HG02973 (cell line): ENCODE data around the gene MTR.

Experiments used
- ATAC-seq: cut with Tn5 transposase; IDR thresholded peaks from one replicate; pipeline ENCODE4 v1.9.1; 2021; ENCODE audit warnings: moderate library complexity; ENCODE audit not compliant: unreplicated experiment

Gene MTR

GRCh38 chr1:236774926-236775325 lies 20.2 kb upstream of the MTR start:
- ATAC-seq, result no peak

GRCh38 chr1:236779312-236779711 lies 15.8 kb upstream of the MTR start:
- no peak for ATAC-seq

DNA sequence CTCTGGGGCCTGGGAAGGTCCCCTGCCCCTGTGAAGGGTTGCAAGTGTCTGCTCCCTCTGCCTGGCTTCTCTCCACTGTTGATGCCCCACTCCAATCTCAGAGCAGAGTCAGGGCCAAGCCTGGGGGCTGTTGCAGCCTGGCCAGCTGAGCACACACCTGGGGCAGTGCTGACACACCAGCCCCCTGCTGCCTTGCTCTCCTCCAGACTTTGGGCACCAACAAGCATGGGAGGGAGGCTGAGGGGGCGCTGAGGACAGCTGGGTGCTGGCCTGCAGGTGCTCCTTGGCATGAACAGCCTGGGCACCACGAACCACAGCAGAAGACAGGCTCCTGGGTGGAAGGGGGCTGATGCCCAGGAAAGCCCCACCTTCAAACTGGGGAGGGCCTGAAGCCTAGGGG lies 9.6 kb upstream of the MTR start:
- no peak for ATAC-seq

DNA sequence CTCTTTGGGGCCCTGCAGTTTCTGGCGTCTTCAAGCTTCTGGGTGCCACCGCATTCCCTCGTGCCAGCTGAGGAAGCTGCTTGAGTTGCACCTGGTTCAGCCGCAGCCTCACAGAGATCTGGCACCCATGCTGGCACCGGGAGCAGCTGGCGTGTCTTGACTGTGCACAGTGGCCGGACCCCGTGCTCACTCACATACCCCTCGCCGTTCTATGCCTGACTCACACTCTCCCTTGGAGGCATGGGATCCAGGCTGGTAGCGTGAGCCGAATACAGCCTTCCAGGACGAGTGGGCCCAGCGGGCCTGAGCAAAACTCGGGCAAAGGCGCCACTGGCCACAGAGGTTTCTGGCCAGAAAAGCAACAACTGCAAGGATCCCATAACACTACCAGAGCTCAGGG lies 8.6 kb upstream of the MTR start:
- no peak for ATAC-seq

GRCh38 chr1:236794585-236795034 lies 482 bp upstream of the MTR start:
- ATAC-seq, result no peak

DNA sequence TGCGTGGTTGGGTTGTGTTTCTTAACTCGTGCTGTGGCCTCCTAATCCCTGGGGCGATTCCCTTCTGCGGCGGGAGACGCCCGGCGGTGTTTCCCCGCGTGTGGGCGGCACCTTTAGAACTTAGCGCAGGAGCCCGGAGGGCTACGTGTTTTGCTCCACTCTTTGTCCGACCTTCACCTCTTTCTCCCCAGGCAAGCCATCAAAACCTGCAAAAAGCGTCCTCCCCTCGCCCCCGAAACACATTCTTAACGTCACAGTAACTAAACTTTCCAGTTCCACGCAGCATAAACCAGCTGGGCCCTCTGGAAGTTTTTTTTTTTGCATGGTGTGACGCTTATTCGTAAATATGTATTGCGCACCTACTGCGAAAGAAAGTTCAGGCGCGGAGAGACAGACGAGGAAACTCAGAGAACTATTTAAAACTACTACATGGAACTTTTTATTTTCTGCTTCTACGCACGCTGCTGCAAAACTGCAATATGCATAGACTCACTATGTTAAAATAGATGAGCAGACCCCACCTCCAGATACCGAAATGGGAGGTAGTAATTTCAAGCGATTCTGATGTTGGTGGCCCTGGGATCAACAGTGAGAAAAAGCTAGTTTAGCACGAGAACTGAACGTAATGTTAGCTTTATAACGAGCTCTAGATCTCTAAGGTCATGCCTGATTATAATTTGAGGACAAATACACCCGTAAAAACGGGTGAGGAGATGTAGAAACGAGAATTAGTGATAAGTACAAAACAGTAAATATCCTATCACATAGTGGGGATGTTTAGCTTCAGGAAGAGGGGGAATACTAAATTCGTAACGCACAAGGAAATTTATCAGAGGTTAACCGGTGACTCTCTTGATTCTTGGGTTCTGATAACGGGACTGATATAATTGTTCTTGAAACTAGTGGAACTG lies 920 bp downstream of the MTR start:
- peak; percentile 31 for ATAC-seq

DNA sequence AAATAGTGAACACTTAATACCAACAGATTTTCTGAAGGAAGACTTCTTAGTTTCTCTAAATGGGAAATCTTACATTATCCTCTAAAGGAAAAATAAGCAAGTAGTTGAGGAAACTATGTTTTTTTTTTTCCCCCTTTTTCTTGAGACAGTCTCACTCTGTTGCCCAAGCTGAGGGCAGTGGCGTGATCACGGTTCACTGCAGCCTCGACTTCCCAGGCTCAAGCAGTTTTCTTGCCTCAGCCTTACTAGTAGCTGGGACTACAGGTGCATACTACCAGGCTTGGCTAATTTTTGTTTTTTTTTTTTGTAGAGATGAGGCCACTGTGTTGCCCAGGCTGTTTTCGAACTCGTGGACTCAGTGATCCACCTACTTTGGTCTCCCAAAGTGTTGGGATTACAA lies 3.9 kb downstream of the MTR start:
- ATAC-seq, result no peak

DNA sequence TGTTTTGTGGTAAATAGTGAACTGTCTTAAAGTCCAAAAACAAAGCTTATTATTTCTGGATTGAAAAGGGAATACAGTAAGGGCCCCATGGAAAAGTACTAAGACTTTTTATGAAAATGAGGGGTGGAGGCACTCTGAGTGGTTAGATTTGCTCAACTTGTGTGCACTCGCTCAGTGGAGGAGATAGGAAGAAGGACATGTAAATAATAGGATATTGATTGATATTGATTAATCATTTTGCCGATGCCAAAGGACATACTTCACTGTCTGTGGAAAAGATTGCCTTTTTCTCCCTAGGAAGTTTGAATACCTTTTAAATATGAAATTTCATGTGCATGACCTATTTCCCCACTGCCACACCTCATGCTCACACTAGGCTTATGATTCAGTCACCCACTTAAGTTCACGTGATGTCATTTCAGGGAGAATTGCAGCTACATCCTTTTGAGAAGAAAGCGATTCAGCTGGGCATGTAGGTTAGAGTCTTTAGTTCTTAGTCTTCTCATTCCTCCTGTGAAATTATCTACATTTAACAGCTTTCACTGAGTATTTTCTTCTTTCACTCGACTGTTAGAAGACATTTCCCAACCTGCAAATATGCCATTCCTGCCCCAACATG lies 5.0 kb downstream of the MTR start:
- no peak for ATAC-seq

- no peak for ATAC-seq
Observed at GRCh38 chr1:236800623-236801022, 5.5 kb downstream of the MTR start.

- ATAC-seq, result no peak
Observed at GRCh38 chr1:236802264-236802663, 7.2 kb downstream of the MTR start.

- no peak for ATAC-seq
Observed at GRCh38 chr1:236806634-236807033, 11.5 kb downstream of the MTR start.

- no peak for ATAC-seq
Observed at GRCh38 chr1:236808005-236808404, 12.9 kb downstream of the MTR start.

- ATAC-seq, result no peak
Observed at GRCh38 chr1:236808564-236809130, 13.6 kb downstream of the MTR start.

GRCh38 chr1:236809148-236809547 lies 14.1 kb downstream of the MTR start:
- no peak for ATAC-seq

- no peak for ATAC-seq
Observed at GRCh38 chr1:236810018-236810417, 14.9 kb downstream of the MTR start.

DNA sequence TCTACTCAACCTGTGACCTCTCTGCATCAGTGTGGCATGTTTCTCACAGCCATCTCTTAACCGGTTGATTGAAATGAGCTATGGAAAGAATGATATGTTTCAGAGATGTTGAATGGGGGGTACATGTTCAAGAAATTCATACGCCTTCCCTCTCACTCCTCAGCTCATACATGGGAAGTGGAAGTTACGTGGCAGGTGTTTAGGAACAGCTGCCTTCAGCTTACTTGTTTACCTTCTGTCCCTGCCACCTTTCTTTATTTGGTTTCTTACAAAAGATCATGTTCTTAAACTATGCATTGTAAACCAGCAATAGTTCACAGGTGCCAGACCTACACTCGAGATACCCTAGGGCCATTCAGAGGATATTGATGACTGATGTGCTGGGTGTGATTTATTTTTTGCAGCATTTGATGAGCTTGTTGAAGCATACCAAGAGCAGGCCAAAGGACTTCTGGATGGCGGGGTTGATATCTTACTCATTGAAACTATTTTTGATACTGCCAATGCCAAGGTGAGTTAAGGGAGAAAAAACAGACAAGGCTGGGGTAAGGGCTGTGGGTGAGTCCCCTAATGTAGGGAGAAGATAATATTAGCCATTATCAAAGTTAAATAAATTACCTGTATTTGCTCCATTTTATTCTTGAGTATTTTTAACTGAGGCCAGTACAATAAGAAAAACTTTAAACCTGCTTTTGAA lies 17.4 kb downstream of the MTR start:
- ATAC-seq, result no peak

DNA sequence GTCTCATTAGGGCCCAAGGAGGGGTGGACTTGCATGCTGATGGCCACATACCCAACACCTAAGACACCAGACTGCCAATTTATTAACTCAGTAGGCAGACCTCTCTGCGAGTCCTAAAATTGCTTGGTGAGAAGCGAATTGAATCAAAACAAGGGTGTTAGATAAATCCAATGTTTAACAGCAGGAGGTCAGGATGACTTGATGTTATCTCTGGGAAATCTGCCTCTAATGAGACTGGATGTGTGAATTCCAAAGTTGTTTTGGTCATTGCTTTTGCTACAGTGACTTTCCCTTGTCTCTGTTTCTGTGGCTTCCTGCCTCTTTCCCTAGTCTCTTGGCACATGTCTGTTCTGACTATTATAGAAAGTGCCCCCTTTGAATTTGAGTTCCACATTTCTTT lies 20.8 kb downstream of the MTR start:
- ATAC-seq, result no peak

- no peak for ATAC-seq
Observed at GRCh38 chr1:236819856-236820255, 24.8 kb downstream of the MTR start.

GRCh38 chr1:236821091-236821627 lies 26.1 kb downstream of the MTR start:
- ATAC-seq, result no peak

- no peak for ATAC-seq
Observed at GRCh38 chr1:236823559-236823958, 28.5 kb downstream of the MTR start.

GRCh38 chr1:236829085-236829484 lies 34.0 kb downstream of the MTR start:
- ATAC-seq, result no peak
